Embryonic facial prominence (tissue), 1 donor: ENCODE measurements around the gene RGP1.

Experiments used
- DNase-seq: peaks from one replicate; pipeline ENCODE4 v3.0.0-alpha.2; 2016; ENCODE audit errors: extremely low spot score

Gene RGP1

DNA sequence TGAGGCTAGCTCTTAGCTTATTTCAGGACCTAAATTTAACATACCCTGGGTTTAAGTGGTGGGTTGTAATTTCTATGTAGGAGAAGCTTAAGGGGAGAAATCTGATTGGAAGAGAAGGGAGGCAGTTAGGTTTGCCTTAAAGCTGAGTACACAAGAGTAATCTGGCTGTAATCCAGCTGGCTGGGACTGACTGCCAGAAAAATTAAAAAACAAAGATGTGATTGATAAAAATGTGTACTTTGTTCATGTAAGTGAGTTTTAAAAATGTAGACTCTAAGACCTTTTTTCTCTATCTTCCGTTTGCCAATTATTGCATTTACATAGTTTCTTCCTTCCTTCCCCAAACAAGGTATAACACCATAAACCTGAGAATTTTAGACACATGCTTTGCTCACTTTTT is 22.4 kb downstream of the RGP1 start:
- no peak for DNase-seq

- DNase-seq: no peak
Observed at GRCh38 chr9:35771943-35772342, 22.9 kb downstream of the RGP1 start.

DNA sequence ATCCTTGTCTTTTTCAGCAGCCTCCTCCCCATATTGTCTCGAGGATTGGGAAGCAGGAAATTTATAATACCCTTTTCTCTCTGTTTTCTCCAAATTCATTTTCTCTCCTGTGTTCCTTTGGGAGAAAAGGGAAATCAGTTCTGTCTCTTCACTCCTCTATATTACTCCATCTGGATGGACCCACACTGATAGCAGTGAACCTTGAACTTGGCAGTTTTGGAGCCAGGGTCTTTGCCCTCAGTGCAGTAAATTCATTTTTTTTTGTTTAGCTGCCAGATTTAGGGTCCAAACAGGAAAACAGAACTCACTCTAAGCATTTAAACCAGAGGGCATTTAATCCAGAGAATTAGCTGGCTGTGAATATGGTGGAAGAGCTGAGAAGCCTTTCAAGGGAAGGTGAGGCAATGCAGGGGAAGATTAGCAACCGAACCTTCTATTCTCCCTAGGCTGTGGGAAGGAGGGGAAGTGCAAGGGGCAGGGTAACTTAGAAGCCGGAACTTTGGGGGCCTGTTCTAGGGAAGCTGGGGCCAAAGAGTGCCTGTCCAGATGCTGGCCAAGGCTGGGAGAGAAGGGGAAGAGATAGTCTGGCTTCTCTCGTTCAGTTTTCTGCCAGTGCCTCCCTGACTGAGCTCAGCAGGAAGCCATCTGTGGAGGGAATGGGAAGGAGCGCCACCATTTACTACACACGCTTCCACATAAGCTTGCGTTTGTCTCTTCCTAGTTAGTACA is 26.0 kb downstream of the RGP1 start:
- DNase-seq: no peak

DNA sequence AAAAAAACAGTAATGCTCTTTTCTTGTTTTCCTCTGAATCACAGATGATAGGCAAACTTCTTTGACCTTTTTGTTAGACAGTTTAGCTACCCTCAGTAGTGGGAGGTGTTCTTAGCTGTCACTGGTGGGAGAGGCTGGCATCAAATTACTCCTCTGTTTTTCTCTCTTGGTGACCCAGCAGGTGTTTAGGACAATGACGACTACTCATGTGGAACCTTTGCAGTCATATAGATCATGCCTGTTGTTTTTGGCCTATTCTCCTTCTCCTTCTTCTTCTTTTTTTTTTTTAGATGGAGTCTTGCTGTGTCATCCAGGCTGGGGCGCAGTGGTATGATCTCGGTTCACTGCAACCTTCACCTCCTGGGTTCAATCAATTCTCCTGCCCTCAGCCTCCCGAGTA is 26.9 kb downstream of the RGP1 start:
- DNase-seq: no peak

DNA sequence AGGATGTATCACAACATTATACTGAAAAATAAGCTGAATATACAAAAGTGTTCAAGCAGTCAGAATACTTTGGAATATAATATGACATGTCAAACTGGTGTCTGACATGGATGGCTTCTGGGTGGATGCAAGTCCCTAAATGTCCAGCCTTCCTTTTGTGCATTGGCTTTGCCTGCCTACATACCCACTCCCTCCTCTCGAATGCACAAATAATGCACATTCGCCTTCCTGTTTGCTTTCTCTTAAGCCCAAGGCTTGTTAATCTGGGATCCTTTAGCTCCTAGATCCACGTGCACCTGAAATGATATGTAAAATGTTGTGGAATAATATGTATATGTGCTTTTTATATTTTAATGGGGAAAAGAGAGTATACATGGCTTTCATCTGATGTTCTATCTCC is 29.4 kb downstream of the RGP1 start:
- no peak for DNase-seq

GRCh38 chr9:35781066-35781465 is 32.0 kb downstream of the RGP1 start:
- DNase-seq: no peak

DNA sequence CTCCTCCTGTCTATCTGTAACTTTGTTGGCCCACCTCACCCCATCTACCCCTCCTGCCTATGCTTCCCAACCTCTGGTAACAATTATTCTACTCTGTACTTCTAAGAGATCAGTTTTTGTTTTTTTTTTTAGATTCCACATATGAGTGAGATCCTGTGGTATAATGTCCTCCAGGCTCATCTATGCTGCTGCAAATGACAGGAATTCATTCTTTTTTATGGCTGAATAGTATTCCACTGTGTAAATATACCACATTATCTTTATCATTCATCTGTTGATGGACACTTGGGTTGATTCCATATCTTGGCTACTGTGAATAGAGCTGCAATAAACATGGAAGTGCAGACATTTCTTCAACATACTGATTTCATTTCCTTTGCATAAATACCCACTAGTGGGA is 34.3 kb downstream of the RGP1 start:
- DNase-seq: no peak

- no peak for DNase-seq
Observed at GRCh38 chr9:35789541-35789940, 40.5 kb downstream of the RGP1 start.

- no peak for DNase-seq
Observed at GRCh38 chr9:35790025-35790384, 40.9 kb downstream of the RGP1 start.

- peak; percentile 78 for DNase-seq
Observed at GRCh38 chr9:35790385-35791296, 41.6 kb downstream of the RGP1 start.

GRCh38 chr9:35791297-35791921 is 42.3 kb downstream of the RGP1 start, which contains the start of gene NPR2:
NPR2 (plus strand) TSS chr9:35791591; CDS start chr9:35792409, 818 bp downstream.
- no peak for DNase-seq

- DNase-seq: no peak
Observed at GRCh38 chr9:35792024-35792813, 43.1 kb downstream of the RGP1 start.

DNA sequence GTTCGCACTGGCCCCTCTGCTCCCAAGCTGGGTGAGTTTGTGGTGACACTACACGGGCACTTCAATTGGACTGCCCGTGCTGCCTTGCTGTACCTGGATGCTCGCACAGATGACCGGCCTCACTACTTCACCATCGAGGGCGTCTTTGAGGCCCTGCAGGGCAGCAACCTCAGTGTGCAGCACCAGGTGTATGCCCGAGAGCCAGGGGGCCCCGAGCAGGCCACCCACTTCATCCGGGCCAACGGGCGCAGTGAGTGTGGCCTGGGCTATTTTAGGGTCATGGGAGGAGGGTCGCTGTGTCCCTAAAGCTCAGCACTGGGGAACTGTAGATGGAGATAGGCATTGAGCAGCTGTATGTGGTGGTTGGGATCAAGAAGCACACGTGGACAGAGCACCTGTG is 43.7 kb downstream of the RGP1 start:
- no peak for DNase-seq

DNA sequence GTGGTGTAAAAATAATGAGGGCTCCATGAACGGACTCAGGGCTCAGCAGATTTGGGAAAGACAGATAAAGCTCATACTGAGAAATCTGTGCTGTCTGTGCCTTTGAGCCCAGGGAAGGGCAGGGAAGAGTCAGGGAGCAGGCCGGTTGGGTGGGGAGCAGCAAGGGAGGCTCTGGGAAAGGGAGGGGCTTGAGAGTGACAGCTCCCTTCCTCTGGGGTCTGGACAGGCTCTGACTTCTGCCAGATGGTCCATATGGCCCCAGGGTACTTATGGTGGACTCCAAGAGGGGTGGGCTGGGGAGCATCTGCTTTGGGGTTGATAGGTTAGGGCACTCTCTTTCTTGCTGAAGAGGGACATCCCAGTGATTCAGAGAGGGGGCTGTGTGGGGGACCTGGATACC is 44.4 kb downstream of the RGP1 start:
- DNase-seq: no peak

DNA sequence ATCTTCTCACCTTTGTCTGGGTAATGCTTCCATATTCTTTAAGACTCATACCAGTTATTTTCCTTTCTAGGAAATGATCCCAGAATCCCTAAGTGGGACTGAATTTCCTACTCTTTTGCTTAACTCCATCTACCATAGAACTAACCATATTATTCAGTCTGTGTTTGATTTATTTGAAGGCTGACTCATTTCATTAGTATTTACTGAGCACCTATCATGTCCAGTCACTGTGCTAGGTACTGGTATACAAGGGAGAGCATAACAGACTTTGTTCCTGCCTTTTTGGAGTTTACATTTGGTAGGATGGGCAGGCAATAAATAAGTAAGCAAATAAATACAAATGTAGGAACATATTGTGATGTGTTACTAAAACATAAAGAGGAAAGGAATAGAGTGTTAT is 46.6 kb downstream of the RGP1 start:
- no peak for DNase-seq

- DNase-seq: no peak
Observed at GRCh38 chr9:35797311-35798109, 48.4 kb downstream of the RGP1 start.

DNA sequence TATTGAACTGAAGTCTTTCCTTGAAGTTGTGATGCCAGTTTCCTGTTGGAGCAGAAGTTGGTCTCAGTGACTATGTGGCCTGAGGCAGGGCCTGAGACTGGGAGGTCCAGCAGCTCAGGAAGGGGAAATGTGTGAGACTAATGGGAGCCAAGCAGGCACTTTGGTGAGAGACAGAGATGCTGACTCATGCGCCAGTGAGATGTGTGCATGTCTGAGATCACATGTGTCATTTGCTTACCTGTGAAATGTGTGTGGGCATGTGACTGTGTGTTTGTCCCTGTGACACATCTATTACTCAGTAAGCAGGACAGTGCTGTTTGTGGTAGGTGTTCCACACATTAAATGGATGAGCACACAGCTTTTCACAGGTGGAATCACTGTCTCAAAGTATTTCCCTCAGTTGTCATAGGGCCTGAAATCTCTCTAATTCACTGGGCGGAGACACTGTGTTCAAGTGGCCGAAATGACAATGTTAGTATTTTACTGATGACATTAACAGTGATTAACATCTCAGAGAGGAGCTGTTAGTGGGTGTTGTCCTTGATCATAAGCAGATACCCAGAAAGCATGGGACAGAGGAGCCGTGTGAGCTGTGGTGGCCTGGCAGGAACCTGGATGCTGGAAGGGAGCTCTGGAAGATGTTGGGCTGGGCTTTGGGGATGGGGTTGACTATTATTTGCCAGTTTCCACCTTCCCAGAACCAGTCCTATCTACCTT is 49.7 kb downstream of the RGP1 start:
- DNase-seq: no peak

GRCh38 chr9:35800530-35800929 is 51.4 kb downstream of the RGP1 start:
- DNase-seq: no peak

GRCh38 chr9:35801328-35802128 is 52.4 kb downstream of the RGP1 start:
- DNase-seq: no peak
